T-cell (primary cell): ENCODE data around the gene EPHA2. TPM values are rescaled to one million over a fixed set of nuclear protein-coding genes. Genes with fewer than 3 reads are reported as not detected.

ENCODE experiments used
- ATAC-seq, 4 experiments: fragments of 200-7000 bp in 3 of 4; fragments of 150-1000 bp in 1 of 4; cut with Tn5 transposase; replicated peaks in 1 of 4; 1 replicate in 3 of 4; 2 replicates in 1 of 4; pipeline ENCODE4 v1.10.0; 2021; ENCODE audit warnings: moderate library complexity in 3 of 4, mild to moderate bottlenecking in 2 of 4, moderate number of reproducible peaks in 1 of 4
- CTCF ChIA-PET, 2 donors: fragments of 300-600 bp; sonication (Branson Sonifier 250); formaldehyde crosslinking; loops; one replicate each; lab custom pipeline; 2022; ENCODE audit warnings: antibody characterized with exemption in 2 of 2; lab: Charles Lee
- POLR2A ChIA-PET, 2 donors: fragments of 300-600 bp; sonication (Branson Sonifier 250); formaldehyde crosslinking; loops; one replicate each; lab custom pipeline; 2022; ENCODE audit warnings: antibody characterized with exemption in 2 of 2; lab: Charles Lee
- DNase-seq, 35 experiments: peaks; one replicate each; pipeline versions ENCODE4 v3.0.0 to v3.0.0-alpha.2; 2013 to 2023
- H3K27ac ChIP-seq: one replicate; pipeline ENCODE4 v1.5.1; 2013; ENCODE audit warnings: low read length
- H3K27me3 ChIP-seq, 2 experiments: replicated peaks in 1 of 2; 1 replicate in 1 of 2; 2 replicates in 1 of 2; pipeline versions ENCODE4 v1.6.1 to v1.7.0; 2013; ENCODE audit warnings: low read length in 1 of 2, mixed read lengths in 1 of 2; ENCODE audit not compliant: control insufficient read depth in 2 of 2, insufficient read depth in 2 of 2; ENCODE audit errors: extremely low read depth in 1 of 2
- H3K36me3 ChIP-seq, 2 donors: 1 replicate in 1 of 2; 2 replicates in 1 of 2; pipeline versions ENCODE4 v1.6.1 to v1.7.0; 2013; ENCODE audit warnings: low read length in 1 of 2; ENCODE audit not compliant: control insufficient read depth in 2 of 2, insufficient read depth in 1 of 2; ENCODE audit errors: extremely low read depth in 1 of 2
- H3K4me1 ChIP-seq, 2 experiments: 1 replicate in 1 of 2; 2 replicates in 1 of 2; pipeline versions ENCODE4 v1.6.1 to v1.7.0; 2013; ENCODE audit warnings: low read length in 2 of 2, mixed read lengths in 1 of 2; ENCODE audit not compliant: insufficient read depth in 2 of 2, control insufficient read depth in 1 of 2; ENCODE audit errors: extremely low read depth in 1 of 2
- H3K4me3 ChIP-seq, 2 donors: 1 replicate in 1 of 2; 2 replicates in 1 of 2; pipeline versions ENCODE4 v1.5.1 to v1.7.0; 2013; ENCODE audit warnings: mild to moderate bottlenecking in 2 of 2, low read length in 1 of 2, moderate library complexity in 1 of 2; ENCODE audit not compliant: control insufficient read depth in 1 of 2; ENCODE audit errors: extremely low read depth in 1 of 2
- H3K9me3 ChIP-seq: 2 replicates; pipeline ENCODE4 v1.7.0; 2013
- H3K27ac Mint-ChIP-seq, 2 donors: one replicate each; pipeline ENCODE4 v1.8.0; 2020 to 2021; ENCODE audit warnings: mild to moderate bottlenecking in 2 of 2, mixed read lengths in 2 of 2
- H3K27me3 Mint-ChIP-seq, 2 donors: one replicate each; pipeline ENCODE4 v1.8.0; 2021 to 2022; ENCODE audit warnings: mixed read lengths in 2 of 2
- H3K36me3 Mint-ChIP-seq: one replicate; pipeline ENCODE4 v1.8.0; 2021; ENCODE audit warnings: mixed read lengths
- H3K4me1 Mint-ChIP-seq, 3 donors: one replicate each; pipeline ENCODE4 v1.8.0; 2020 to 2022; ENCODE audit warnings: mixed read lengths in 3 of 3, mild to moderate bottlenecking in 1 of 3
- H3K4me3 Mint-ChIP-seq, 3 donors: one replicate each; pipeline ENCODE4 v1.8.0; 2020 to 2022; ENCODE audit warnings: mild to moderate bottlenecking in 3 of 3, mixed read lengths in 3 of 3, moderate library complexity in 3 of 3
- H3K9me3 Mint-ChIP-seq, 3 donors: one replicate each; pipeline ENCODE4 v1.8.0; 2020 to 2022; ENCODE audit warnings: mixed read lengths in 3 of 3
- WGBS: methylation state at CpG from one replicate; pipeline ENCODE4 v1.1.5; 2013; ENCODE audit warnings: missing lambda C conversion rate; ENCODE audit not compliant: insufficient coverage; 5-methylcytosine and 5-hydroxymethylcytosine counted together
- total RNA-seq, 35 experiments: library from RNA in 6 of 35; stranded (reverse) in 6 of 35; fragments of 120-200 nt in 1 of 35; gene quantifications; one replicate each; pipeline versions ENCODE4 v1.2.1 to v1.2.4 and lab custom pipeline; 2013 to 2026

EPHA2 gene
- total RNA-seq, 5 donors from 2014 or later (not counting 1 experiment from before 2014, with no cell fraction given), result 0.19 to 0.66 (median 0.41) TPM; not detected in 1

GRCh38 chr1:16174886-16175598 is 19.2 kb upstream of the EPHA2 start:
- Histone ChIP-seq H3K27ac (no peak overlapping the region), H3K27me3 (peaks cover 0 to 58% of the 10 kb centered on the region in 2 experiments), H3K9me3 (no peaks in the 10 kb centered on the region), H3K4me1 (no peaks in the 10 kb centered on the region), H3K36me3 (no peaks in the 10 kb centered on the region), H3K4me3 (no peak overlapping the region)
- Mint-ChIP-seq H3K36me3 (no peaks in the 10 kb centered on the region), H3K9me3 (no peaks in the 10 kb centered on the region), H3K4me1 (peaks cover 0 to 4% (median 0%) of the 10 kb centered on the region in 3 donors), H3K27ac (no peak overlapping the region), H3K4me3 (no peak overlapping the region), H3K27me3 (peaks cover 0 to 11% of the 10 kb centered on the region in 2 donors)
- ATAC-seq, result no peak
- CTCF ChIA-PET, result interaction anchor here in 1 of 2 donors (0.6 kb wide), 1 partner anchor 11 kb away, joined by 5 read pairs; no protein-coding TSS in a partner anchor
- POLR2A ChIA-PET, result no interaction called here
- WGBS, result 81% methylated on average over 16 of the region's 22 CpGs
- no peak for DNase-seq

- 91% methylated on average over 9 of the region's 9 CpGs for WGBS
- no peak overlapping the region for H3K27ac Mint-ChIP-seq
- ATAC-seq (no peak), DNase-seq (no peak)
- no peak overlapping the region for H3K4me3 Mint-ChIP-seq
- Histone ChIP-seq H3K4me1 (peaks cover 2 to 3% of the 10 kb centered on the region in 2 experiments), H3K27ac (no peak overlapping the region), H3K36me3 (no peaks in the 10 kb centered on the region), H3K27me3 (peaks cover 0 to 63% of the 10 kb centered on the region in 2 experiments), H3K4me3 (no peak overlapping the region), H3K9me3 (no peaks in the 10 kb centered on the region)
- peaks cover 1 to 7% (median 3%) of the 10 kb centered on the region in 3 donors for H3K4me1 Mint-ChIP-seq
- POLR2A ChIA-PET, result no interaction called here
- CTCF ChIA-PET, result interaction anchor here in 1 of 2 donors (1.6 kb wide), 1 partner anchor 95 kb away, joined by 6 read pairs; no protein-coding TSS in a partner anchor
- peaks cover 0 to 11% of the 10 kb centered on the region in 2 donors for H3K27me3 Mint-ChIP-seq
- H3K36me3 Mint-ChIP-seq, result no peaks in the 10 kb centered on the region
- H3K9me3 Mint-ChIP-seq, result no peaks in the 10 kb centered on the region
Measured at GRCh38 chr1:16174261-16174868, 18.5 kb upstream of the EPHA2 start.

DNA sequence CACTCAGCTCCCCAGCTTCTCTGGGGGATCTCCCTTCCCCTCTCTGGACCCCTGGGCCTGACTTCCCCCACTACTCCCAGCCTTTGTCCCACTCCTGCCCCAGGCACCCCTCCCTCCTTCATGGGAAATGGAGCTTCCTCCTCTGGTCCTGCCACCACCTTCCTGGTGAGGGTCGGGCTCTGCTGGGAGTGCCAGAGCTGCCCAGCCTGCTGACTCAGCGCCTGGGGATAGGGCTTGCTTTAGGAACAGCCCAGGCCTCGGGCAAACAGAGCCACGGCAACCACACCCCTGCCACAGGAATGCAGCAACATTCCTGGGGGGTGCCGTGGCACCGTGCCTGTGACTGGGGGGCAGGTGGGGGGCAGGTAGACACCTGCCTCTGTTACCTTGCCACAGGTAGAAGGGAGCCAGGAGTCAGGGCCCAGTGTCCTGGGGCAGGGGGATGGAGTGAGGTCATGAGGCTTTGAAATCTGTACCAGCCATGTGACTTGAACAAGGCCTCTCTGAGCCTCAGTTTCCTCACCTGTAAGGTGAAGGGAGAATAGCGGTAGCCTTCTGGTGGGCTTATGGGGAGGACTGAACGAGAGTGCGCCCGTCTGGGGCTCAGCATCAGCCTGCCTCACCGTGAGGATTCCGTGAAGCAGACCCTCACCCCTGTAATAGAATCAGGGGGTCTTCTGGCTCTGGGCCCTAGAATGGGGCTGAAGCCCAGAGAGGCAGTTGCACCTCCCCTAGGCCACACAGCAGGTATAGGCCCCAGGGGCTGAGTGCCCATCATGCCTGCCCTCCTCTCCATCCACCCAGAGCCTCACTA is 17.8 kb upstream of the EPHA2 start:
- no peaks in the 10 kb centered on the region for H3K9me3 Mint-ChIP-seq
- H3K4me3 Mint-ChIP-seq, result no peak overlapping the region
- H3K9me3 ChIP-seq, result no peaks in the 10 kb centered on the region
- no peaks in the 10 kb centered on the region for H3K36me3 ChIP-seq
- WGBS, result 81% methylated on average over 12 of the region's 12 CpGs
- H3K36me3 Mint-ChIP-seq, result no peaks in the 10 kb centered on the region
- H3K4me3 ChIP-seq, result no peak overlapping the region
- POLR2A ChIA-PET, result no interaction called here
- peaks cover 0 to 67% of the 10 kb centered on the region in 2 experiments for H3K27me3 ChIP-seq
- H3K4me1 ChIP-seq, result peaks cover 7 to 10% of the 10 kb centered on the region in 2 experiments
- H3K27ac ChIP-seq, result no peak overlapping the region
- H3K27me3 Mint-ChIP-seq, result peaks cover 0 to 11% of the 10 kb centered on the region in 2 donors
- no peak overlapping the region for H3K27ac Mint-ChIP-seq
- CTCF ChIA-PET, result interaction anchor here in 1 of 2 donors (0.7 to 1.6 kb wide), 2 partner anchors 95 to 103 kb away, joined by 6 read pairs; no protein-coding TSS in a partner anchor
- DNase-seq, result no peak
- H3K4me1 Mint-ChIP-seq, result peaks cover 9 to 14% (median 10%) of the 10 kb centered on the region in 3 donors
- ATAC-seq, result no peak

DNA sequence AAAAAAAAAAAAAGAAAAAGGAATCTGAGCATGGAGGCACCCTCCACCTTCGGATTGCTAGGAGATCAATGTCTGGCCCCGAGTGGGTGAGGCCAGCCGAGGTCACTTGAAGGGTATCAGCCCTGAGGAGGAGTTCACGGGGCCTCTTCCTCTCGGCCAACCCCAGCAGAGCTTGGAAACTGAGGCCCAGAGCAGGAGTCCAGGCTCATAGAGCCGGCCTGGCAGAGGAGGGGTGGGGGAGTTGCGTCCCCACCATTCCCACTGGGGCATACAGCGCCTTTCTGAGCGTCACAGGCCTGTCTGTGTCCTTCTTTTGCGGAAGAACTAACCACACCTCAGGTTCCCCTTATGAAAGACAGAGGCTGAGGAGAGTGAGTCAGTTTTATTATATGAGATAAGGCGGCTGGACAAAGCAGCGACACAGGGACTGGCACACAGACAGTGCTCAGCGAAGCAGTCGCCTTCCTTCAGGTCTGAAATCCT is 17.1 kb upstream of the EPHA2 start:
- Histone ChIP-seq H3K9me3 (no peaks in the 10 kb centered on the region), H3K36me3 (no peaks in the 10 kb centered on the region), H3K27ac (no peak overlapping the region), H3K4me1 (peaks cover 9 to 17% of the 10 kb centered on the region in 2 experiments), H3K4me3 (no peak overlapping the region), H3K27me3 (peaks cover 0 to 69% of the 10 kb centered on the region in 2 experiments)
- DNase-seq (no peak), ATAC-seq (no peak)
- no peak overlapping the region for H3K27ac Mint-ChIP-seq
- WGBS, result 91% methylated on average over 4 of the region's 14 CpGs
- peaks cover 0 to 10% of the 10 kb centered on the region in 2 donors for H3K27me3 Mint-ChIP-seq
- H3K4me1 Mint-ChIP-seq, result peaks cover 15 to 21% (median 17%) of the 10 kb centered on the region in 3 donors
- H3K4me3 Mint-ChIP-seq, result no peak overlapping the region
- CTCF ChIA-PET, result interaction anchor here in 1 of 2 donors (0.7 to 1.6 kb wide), 2 partner anchors 94 to 102 kb away, joined by 6 read pairs; no protein-coding TSS in a partner anchor
- no peaks in the 10 kb centered on the region for H3K36me3 Mint-ChIP-seq
- POLR2A ChIA-PET, result no interaction called here
- no peaks in the 10 kb centered on the region for H3K9me3 Mint-ChIP-seq

GRCh38 chr1:16172218-16172830 is 16.5 kb upstream of the EPHA2 start:
- POLR2A ChIA-PET, result no interaction called here
- Histone ChIP-seq H3K27me3 (peaks cover 0 to 64% of the 10 kb centered on the region in 2 experiments), H3K36me3 (no peaks in the 10 kb centered on the region), H3K9me3 (no peaks in the 10 kb centered on the region), H3K27ac (no peak overlapping the region), H3K4me3 (no peak overlapping the region), H3K4me1 (peaks cover 9 to 23% of the 10 kb centered on the region in 2 experiments)
- CTCF ChIA-PET, result interaction anchor here (0.6 to 0.8 kb wide), 2 partner anchors 66 to 427 kb away, joined by 3 read pairs; no protein-coding TSS in a partner anchor
- Mint-ChIP-seq H3K27me3 (peaks cover 0 to 8% of the 10 kb centered on the region in 2 donors), H3K36me3 (no peaks in the 10 kb centered on the region), H3K27ac (no peak overlapping the region), H3K4me1 (peaks cover 15 to 21% (median 17%) of the 10 kb centered on the region in 3 donors), H3K9me3 (no peaks in the 10 kb centered on the region), H3K4me3 (no peak overlapping the region)
- DNase-seq, result no peak
- WGBS, result 84% methylated on average over 8 of the region's 15 CpGs
- no peak for ATAC-seq
